AG09319 (cell line): ENCODE data around the gene TBX18.

Source experiments
- DNase-seq: peaks from one replicate; pipeline ENCODE4 v3.0.0-alpha.2; 2010; ENCODE audit warnings: low read depth; ENCODE audit errors: extremely low read depth
- TF ChIP-seq, protein P1 (sequence below): IDR thresholded peaks from 2 replicates; pipeline ENCODE4 v1.5.1; 2011; ENCODE audit warnings: low read depth, mild to moderate bottlenecking, inconsistent platforms, low read length, moderate library complexity

The TBX18 gene

GRCh38 chr6:84798257-84798656 lies 33.9 kb upstream of the TBX18 start:
- DNase-seq: no peak
- TF ChIP-seq, protein P1, sequence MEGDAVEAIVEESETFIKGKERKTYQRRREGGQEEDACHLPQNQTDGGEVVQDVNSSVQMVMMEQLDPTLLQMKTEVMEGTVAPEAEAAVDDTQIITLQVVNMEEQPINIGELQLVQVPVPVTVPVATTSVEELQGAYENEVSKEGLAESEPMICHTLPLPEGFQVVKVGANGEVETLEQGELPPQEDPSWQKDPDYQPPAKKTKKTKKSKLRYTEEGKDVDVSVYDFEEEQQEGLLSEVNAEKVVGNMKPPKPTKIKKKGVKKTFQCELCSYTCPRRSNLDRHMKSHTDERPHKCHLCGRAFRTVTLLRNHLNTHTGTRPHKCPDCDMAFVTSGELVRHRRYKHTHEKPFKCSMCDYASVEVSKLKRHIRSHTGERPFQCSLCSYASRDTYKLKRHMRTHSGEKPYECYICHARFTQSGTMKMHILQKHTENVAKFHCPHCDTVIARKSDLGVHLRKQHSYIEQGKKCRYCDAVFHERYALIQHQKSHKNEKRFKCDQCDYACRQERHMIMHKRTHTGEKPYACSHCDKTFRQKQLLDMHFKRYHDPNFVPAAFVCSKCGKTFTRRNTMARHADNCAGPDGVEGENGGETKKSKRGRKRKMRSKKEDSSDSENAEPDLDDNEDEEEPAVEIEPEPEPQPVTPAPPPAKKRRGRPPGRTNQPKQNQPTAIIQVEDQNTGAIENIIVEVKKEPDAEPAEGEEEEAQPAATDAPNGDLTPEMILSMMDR: no peak

- DNase-seq: no peak
- TF ChIP-seq, protein P1: no peak
Observed at GRCh38 chr6:84796343-84796742, 31.9 kb upstream of the TBX18 start.

DNA sequence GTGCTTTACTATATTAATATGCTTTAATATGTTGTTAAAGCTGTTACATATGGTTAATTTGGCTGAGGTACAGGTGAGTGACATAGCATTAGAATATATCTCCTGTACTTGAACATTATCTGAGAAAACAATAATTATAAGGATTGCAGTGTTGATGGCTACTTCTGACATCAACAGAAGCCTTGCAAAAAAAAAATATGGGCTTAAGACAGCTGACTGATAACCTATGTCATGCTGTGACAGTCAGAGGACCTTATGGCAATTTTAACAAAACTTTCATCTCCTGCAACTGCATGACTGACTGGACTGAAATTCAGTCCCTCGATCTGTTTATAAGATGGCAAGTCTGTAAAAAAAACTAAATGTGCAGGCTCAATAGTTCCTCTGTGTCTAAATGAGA lies 27.5 kb upstream of the TBX18 start:
- TF ChIP-seq, protein P1: no peak
- no peak for DNase-seq

DNA sequence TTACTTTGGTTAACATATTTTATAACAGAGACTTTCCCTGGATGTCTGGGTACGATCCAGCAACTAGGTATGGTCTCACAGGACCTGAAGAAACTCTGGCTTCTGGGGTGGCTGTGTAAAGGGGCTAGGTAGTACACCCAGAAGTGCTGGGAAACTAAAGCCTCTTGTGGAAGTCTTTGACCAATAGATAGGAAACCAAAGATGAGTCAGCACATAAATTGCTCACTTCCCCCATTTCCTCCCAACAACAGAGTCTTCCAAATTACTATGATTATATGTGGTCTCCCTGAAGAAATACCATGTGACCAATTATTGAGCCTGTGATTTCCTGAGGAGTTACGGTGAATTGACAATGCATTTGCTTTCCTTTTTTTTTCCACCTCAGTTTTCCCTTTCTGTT lies 26.8 kb upstream of the TBX18 start:
- no peak for DNase-seq
- TF ChIP-seq, protein P1: no peak

GRCh38 chr6:84789170-84789569 lies 24.8 kb upstream of the TBX18 start:
- no peak for DNase-seq
- TF ChIP-seq, protein P1: no peak

GRCh38 chr6:84788689-84789088 lies 24.3 kb upstream of the TBX18 start:
- no peak for DNase-seq
- TF ChIP-seq, protein P1: no peak

GRCh38 chr6:84785671-84786070 lies 21.3 kb upstream of the TBX18 start:
- TF ChIP-seq, protein P1: no peak
- no peak for DNase-seq

- no peak for DNase-seq
- TF ChIP-seq, protein P1: no peak
Observed at GRCh38 chr6:84779917-84780316, 15.5 kb upstream of the TBX18 start.
